Activated gamma-delta T cell treated with Interleukin-2 at 50 U/mL for 16 hours (primary cell): Measurements from ENCODE around the gene SASH3.

ENCODE experiments used
- DNase-seq: peaks from one replicate; pipeline ENCODE4 v3.0.0-alpha.2; 2020

Gene SASH3

GRCh38 chrX:129785160-129785947 is 5.6 kb downstream of the SASH3 start:
- DNase-seq, result no peak

GRCh38 chrX:129786210-129786651 is 6.5 kb downstream of the SASH3 start:
- DNase-seq, result no peak

GRCh38 chrX:129787336-129788055 is 7.7 kb downstream of the SASH3 start:
- no peak for DNase-seq

- DNase-seq, result no peak
Observed at GRCh38 chrX:129788527-129788926, 8.8 kb downstream of the SASH3 start.

GRCh38 chrX:129790146-129790545 is 10.4 kb downstream of the SASH3 start:
- no peak for DNase-seq

GRCh38 chrX:129790808-129791207 is 11.1 kb downstream of the SASH3 start:
- no peak for DNase-seq

GRCh38 chrX:129791336-129791735 is 11.6 kb downstream of the SASH3 start:
- no peak for DNase-seq

GRCh38 chrX:129791961-129792570 is 12.3 kb downstream of the SASH3 start:
- DNase-seq, result no peak

GRCh38 chrX:129792586-129793291 is 13.0 kb downstream of the SASH3 start:
- DNase-seq, result no peak

GRCh38 chrX:129793604-129794191 is 13.9 kb downstream of the SASH3 start:
- DNase-seq, result no peak

GRCh38 chrX:129795584-129795983 is 15.8 kb downstream of the SASH3 start:
- DNase-seq, result no peak

- DNase-seq, result no peak
Observed at GRCh38 chrX:129797251-129797906, 17.6 kb downstream of the SASH3 start.

- no peak for DNase-seq
Observed at GRCh38 chrX:129798456-129798855, 18.7 kb downstream of the SASH3 start.

GRCh38 chrX:129798888-129799287 is 19.1 kb downstream of the SASH3 start:
- no peak for DNase-seq

- DNase-seq, result no peak
Observed at GRCh38 chrX:129800186-129800585, 20.4 kb downstream of the SASH3 start.

GRCh38 chrX:129802863-129803262 is 23.1 kb downstream of the SASH3 start:
- no peak for DNase-seq

- DNase-seq, result no peak
Observed at GRCh38 chrX:129804806-129805205, 25.1 kb downstream of the SASH3 start.

- DNase-seq, result no peak
Observed at GRCh38 chrX:129808158-129808828, 28.5 kb downstream of the SASH3 start.

GRCh38 chrX:129808829-129809796 is 29.4 kb downstream of the SASH3 start:
- DNase-seq, result no peak

GRCh38 chrX:129813662-129814368 is 34.1 kb downstream of the SASH3 start:
- no peak for DNase-seq
